HCT116 (cell line): ENCODE data around the gene ARPC4. TPM values are rescaled to one million over a fixed set of nuclear protein-coding genes. Genes with fewer than 3 reads are reported as not detected.
A peak's percentile ranks its signal among the peaks of the same experiment; 100 is the strongest.

Source experiments
- ATAC-seq: fragments of 200-7000 bp; cut with Tn5 transposase; 2 replicates; pipeline ENCODE4 v1.9.1; 2020; ENCODE audit warnings: mild to moderate bottlenecking, moderate library complexity
- BruUV-seq: library from RNA; stranded (reverse); fragments of 400-500 nt; replicated peaks from 2 replicates; lab custom pipeline; 2021; lab: Mats Ljungman, UMichigan
- CTCF ChIA-PET: fragments of 300-600 bp; sonication (Branson Sonifier 250); formaldehyde crosslinking; loops from one replicate; lab custom pipeline; 2021; ENCODE audit warnings: antibody characterized with exemption; lab: Charles Lee
- POLR2A ChIA-PET: fragments of 300-600, 350-600 bp; sonication (Branson Sonifier 250); formaldehyde crosslinking; loops from one replicate; lab custom pipeline; 2021; ENCODE audit warnings: antibody characterized with exemption; lab: Charles Lee
- RAD21 ChIA-PET, 2 experiments: fragments of 300-600 bp; sonication (Branson Sonifier 250); formaldehyde crosslinking; loops; one replicate each; lab custom pipeline; 2023; ENCODE audit warnings: low total read pairs in 2 of 2; ENCODE audit not compliant: uncharacterized antibody in 2 of 2, unreplicated experiment in 2 of 2, low non-redundant PET in 1 of 2; lab: Charles Lee
- DNase-seq: peaks from one replicate; pipeline ENCODE4 v3.0.0-alpha.2; 2010; ENCODE audit warnings: low read depth, low spot score
- H2AFZ ChIP-seq: fragments of 200-600 bp; shearing (Covaris generic), sonication (generic); 2 replicates; pipeline ENCODE4 v1.6.1; 2017; ENCODE audit warnings: low read depth, mixed run types, mixed read lengths, antibody characterized with exemption, low read length; ENCODE audit not compliant: poor library complexity, severe bottlenecking
- H3K27ac ChIP-seq: 2 replicates; pipeline ENCODE4 v1.5.1; 2012; ENCODE audit warnings: low read depth, low read length
- H3K27me3 ChIP-seq: fragments of 200-600 bp; sonication (generic); 2 replicates; pipeline ENCODE4 v1.6.1; 2016; ENCODE audit warnings: mixed run types, low read length, mixed read lengths; ENCODE audit not compliant: insufficient read depth
- H3K36me3 ChIP-seq, 2 experiments: fragments of 200-500 bp in 1 of 2; fragments of 200-600 bp in 1 of 2; sonication (Bioruptor generic) in 1 of 2; sonication (generic) in 1 of 2; 2 replicates each; pipeline versions ENCODE4 v1.5.1 to v1.6.1; 2014 to 2016; ENCODE audit warnings: low read length in 2 of 2, inconsistent platforms in 1 of 2, mixed read lengths in 1 of 2, mixed run types in 1 of 2; ENCODE audit not compliant: insufficient read depth in 2 of 2, control insufficient read depth in 1 of 2
- H3K4me1 ChIP-seq, 2 experiments: fragments of 200-600 bp in 1 of 2; sonication (generic) in 1 of 2; 2 replicates each; pipeline versions ENCODE4 v1.5.1 to v1.6.1; 2012 to 2017; ENCODE audit warnings: low read length in 2 of 2, inconsistent platforms in 1 of 2, mild to moderate bottlenecking in 1 of 2, mixed read lengths in 1 of 2, mixed run types in 1 of 2, moderate library complexity in 1 of 2; ENCODE audit not compliant: insufficient read depth in 2 of 2, control insufficient read depth in 1 of 2
- H3K4me2 ChIP-seq: fragments of 200-600 bp; sonication (generic); 2 replicates; pipeline ENCODE4 v1.6.1; 2017; ENCODE audit warnings: mixed run types, low read length, mixed read lengths
- H3K4me3 ChIP-seq, 2 experiments: fragments of 200-600 bp in 1 of 2; sonication (generic) in 1 of 2; replicated peaks in 1 of 2; 2 replicates each; pipeline ENCODE4 v1.5.1; 2011 to 2016; ENCODE audit warnings: low read length in 2 of 2, control low read depth in 1 of 2, low read depth in 1 of 2, mild to moderate bottlenecking in 1 of 2, mixed read lengths in 1 of 2, mixed run types in 1 of 2
- H3K79me2 ChIP-seq: fragments of 200-600 bp; sonication (generic); 2 replicates; pipeline ENCODE4 v1.6.1; 2017; ENCODE audit warnings: mild to moderate bottlenecking, mixed run types, low read length, moderate library complexity, mixed read lengths; ENCODE audit not compliant: insufficient read depth
- H3K9ac ChIP-seq: fragments of 200-600 bp; sonication (generic); 2 replicates; pipeline ENCODE4 v1.6.1; 2016; ENCODE audit warnings: low read length, mixed read lengths
- H3K9me2 ChIP-seq: fragments of 200-600 bp; sonication (generic), shearing (Covaris generic); 2 replicates; pipeline ENCODE4 v1.6.1; 2017; ENCODE audit warnings: mixed run types, mild to moderate bottlenecking, moderate library complexity; ENCODE audit not compliant: insufficient read depth
- H3K9me3 ChIP-seq, 2 experiments: fragments of 200-500 bp in 1 of 2; fragments of 200-600 bp in 1 of 2; sonication (Bioruptor generic) in 1 of 2; sonication (generic) in 1 of 2; 2 replicates each; pipeline ENCODE4 v1.6.1; 2014 to 2017; ENCODE audit warnings: low read length in 2 of 2, mixed read lengths in 2 of 2, inconsistent platforms in 1 of 2, low read depth in 1 of 2, mild to moderate bottlenecking in 1 of 2, mixed run types in 1 of 2, moderate library complexity in 1 of 2; ENCODE audit not compliant: control insufficient read depth in 1 of 2, insufficient read depth in 1 of 2
- H4K20me1 ChIP-seq: fragments of 200-600 bp; sonication (generic), shearing (Covaris generic); 2 replicates; pipeline ENCODE4 v1.6.1; 2017; ENCODE audit warnings: mixed run types, mild to moderate bottlenecking, moderate library complexity; ENCODE audit not compliant: insufficient read depth
- ELF1 ChIP-seq: IDR thresholded peaks from 2 replicates; pipeline ENCODE4 v1.6.1; 2012; ENCODE audit warnings: low read depth, borderline replicate concordance
- JUND ChIP-seq: IDR thresholded peaks from 2 replicates; pipeline ENCODE4 v1.6.1; 2012
- MAX ChIP-seq: IDR thresholded peaks from 2 replicates; pipeline ENCODE4 v1.6.1; 2012
- SIN3A ChIP-seq: IDR thresholded peaks from 2 replicates; pipeline ENCODE4 v1.6.1; 2012; ENCODE audit warnings: low read depth
- TCF7L2 ChIP-seq: IDR thresholded peaks from 2 replicates; pipeline ENCODE4 v1.7.0; 2011; ENCODE audit warnings: borderline replicate concordance, inconsistent platforms; ENCODE audit not compliant: insufficient read depth, insufficient read length; ENCODE audit errors: extremely low read depth
- YY1 ChIP-seq: IDR thresholded peaks from 2 replicates; pipeline ENCODE4 v1.6.1; 2011; ENCODE audit warnings: low read length, low read depth, moderate library complexity, mild to moderate bottlenecking; ENCODE audit not compliant: insufficient replicate concordance; ENCODE audit errors: extremely low read depth
- ZFX ChIP-seq: fragments of 450-650 bp; IDR thresholded peaks from 2 replicates; pipeline ENCODE4 v1.6.1; 2017
- intact Hi-C: fragments of 100-400 bp; cut with micrococcal nuclease; formaldehyde crosslinking; loops from 2 replicates; pipeline ENCODE4 v1.10.0; 2022
- total RNA-seq: library from RNA; stranded (reverse); gene quantifications from one replicate; pipeline ENCODE4 v1.2.1, GENCODE V29; 2021; ENCODE audit not compliant: unreplicated experiment

ARPC4 gene
- total RNA-seq, 1 experiment from 2014 or later, result 110 TPM

DNA sequence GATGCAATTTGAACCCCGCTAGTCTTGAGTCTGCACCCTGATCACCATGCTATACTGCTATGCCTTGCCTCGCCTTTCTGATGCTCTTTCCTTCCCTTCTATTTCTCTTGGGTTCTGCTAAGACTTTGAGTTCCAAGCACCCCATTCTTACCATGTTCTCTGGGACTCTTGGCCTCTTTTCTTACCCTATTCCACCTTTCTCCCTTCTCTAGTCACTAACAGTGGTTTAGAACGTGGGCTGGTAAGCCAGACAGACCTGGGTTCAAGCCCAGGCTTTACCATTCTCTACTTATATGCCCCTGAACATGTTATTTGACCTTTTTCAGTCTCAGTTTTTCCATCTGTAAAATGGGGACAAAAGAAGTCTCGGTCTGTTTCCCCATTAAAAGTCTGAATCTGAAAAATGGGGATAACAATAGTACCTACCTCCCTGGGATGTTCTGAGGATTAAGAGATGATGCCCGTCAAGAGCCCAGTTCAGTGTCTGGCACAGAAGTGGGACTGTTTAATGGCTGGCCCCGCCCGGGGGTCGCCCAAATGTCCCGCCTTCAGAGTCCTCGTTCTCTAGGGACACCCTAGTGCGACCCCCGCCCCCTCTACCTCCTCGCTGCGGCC, 985 bp upstream of the ARPC4 start:
- intact Hi-C loops, result loop anchor here (2.0 kb wide), 1 partner anchor 61 kb away; the partner anchor contains the start of gene BRPF1
- no peaks in the 10 kb centered on the region for H4K20me1 ChIP-seq
- H3K4me3 ChIP-seq, result peak overlapping the region; percentile 81 to 87
- RAD21 ChIA-PET, result no interaction called here
- DNase-seq (no peak), ATAC-seq (no peak)
- peaks cover 0 to 18% of the 10 kb centered on the region in 2 experiments; a peak in 3 of 4 replicates for H3K4me1 ChIP-seq
- peaks cover 10 to 19% of the 10 kb centered on the region in 2 experiments; a peak in 2 of 4 replicates for H3K36me3 ChIP-seq
- H3K27ac ChIP-seq, result peak overlapping the region; percentile 82
- no peaks in the 10 kb centered on the region for H3K9me2 ChIP-seq
- no peak for TF ChIP-seq MAX
- TF ChIP-seq SIN3A, result peak; percentile 58; the same call in 1 of the 2 replicates
- no peak for TF ChIP-seq ELF1
- TF ChIP-seq JUND, result no peak
- TF ChIP-seq ZFX, result peak; percentile 27; the same call in 1 of the 2 replicates
- no peak for TF ChIP-seq YY1
- H3K79me2 ChIP-seq, result peaks cover 47% of the 10 kb centered on the region
- POLR2A ChIA-PET, result interaction anchor here (0.8 to 1.2 kb wide), 2 partner anchors 15 to 73 kb away, joined by 3 to 5 read pairs; no protein-coding TSS in a partner anchor
- no peaks in the 10 kb centered on the region for H3K9me3 ChIP-seq
- CTCF ChIA-PET, result interaction anchor here (0.9 to 1.3 kb wide), 4 partner anchors 9 to 288 kb away, joined by 3 to 5 read pairs (median 4); no protein-coding TSS in a partner anchor
- H3K4me2 ChIP-seq, result peak overlapping the region; percentile 93
- no peaks in the 10 kb centered on the region for H3K27me3 ChIP-seq
- H3K9ac ChIP-seq, result peak overlapping the region; percentile 97
- TSS peak; percentile 73 for BruUV-seq
- no peak overlapping the region for H2AFZ ChIP-seq

GRCh38 chr3:9793161-9793781, 389 bp downstream of the ARPC4 start:
- no peak for DNase-seq

More at GRCh38 chr3:9793161-9793781, 389 bp downstream of the ARPC4 start:
- Histone ChIP-seq H3K27me3 (no peaks in the 10 kb centered on the region), H3K9ac (peak overlapping the region; percentile 97), H3K4me1 (peaks cover 0 to 18% of the 10 kb centered on the region in 2 experiments; a peak in 3 of 4 replicates), H3K4me2 (peak overlapping the region; percentile 93), H2AFZ (no peak overlapping the region), H4K20me1 (no peaks in the 10 kb centered on the region), H3K36me3 (peaks cover 20 to 29% of the 10 kb centered on the region in 2 experiments; a peak in 3 of 4 replicates), H3K9me2 (no peaks in the 10 kb centered on the region), H3K27ac (peak overlapping the region; percentile 82), H3K79me2 (peaks cover 61% of the 10 kb centered on the region), H3K9me3 (no peaks in the 10 kb centered on the region), H3K4me3 (peak overlapping the region; percentile 81 to 87)
- ChIA-PET RAD21 (no interaction called here), POLR2A (interaction anchor here (0.8 to 1.2 kb wide), 4 partner anchors 17 to 140 kb away, joined by 3 to 5 read pairs (median 4); partner anchors contain the start of gene CRELD1), CTCF (interaction anchor here (0.5 to 1.3 kb wide), 7 partner anchors 11 to 529 kb away, joined by 3 to 5 read pairs (median 4); no protein-coding TSS in a partner anchor)
- intact Hi-C loops, result loop anchor here (2.0 kb wide), 1 partner anchor 62 kb away; the partner anchor contains the start of gene BRPF1
- TF ChIP-seq ZFX, result peak; percentile 68
- TF ChIP-seq TCF7L2, result no peak
- ATAC-seq, result peak; percentile 27
- BruUV-seq, result TSS peak; percentile 58
